Uterus (tissue), 4 donors: ENCODE data around the gene BMP8A. TPM values are rescaled to one million over a fixed set of nuclear protein-coding genes. Genes with fewer than 3 reads are reported as not detected.

Experiments used
- DNase-seq, 2 donors: peaks; one replicate each; pipeline ENCODE4 v3.0.0-alpha.2; 2019 to 2020
- H3K27ac ChIP-seq, 2 donors: fragments of 200-600 bp; sonication (generic); 1 replicate in 1 of 2; 2 replicates in 1 of 2; pipeline ENCODE4 v1.5.1; 2016 to 2018
- H3K27me3 ChIP-seq, 2 donors: fragments of 200-600 bp; sonication (generic); one replicate each; pipeline ENCODE4 v1.5.1; 2018 to 2019; ENCODE audit warnings: control low read depth in 1 of 2
- H3K36me3 ChIP-seq, 2 donors: fragments of 200-600 bp; sonication (generic); one replicate each; pipeline ENCODE4 v1.5.1; 2019; ENCODE audit warnings: control low read depth in 1 of 2
- H3K4me1 ChIP-seq, 2 donors: fragments of 200-600 bp; sonication (generic); one replicate each; pipeline ENCODE4 v1.5.1; 2018 to 2019; ENCODE audit warnings: control low read depth in 1 of 2
- H3K4me3 ChIP-seq, 2 donors: fragments of 200-600 bp; sonication (generic); 1 replicate in 1 of 2; 2 replicates in 1 of 2; pipeline ENCODE4 v1.5.1; 2018 to 2019; ENCODE audit warnings: mild to moderate bottlenecking in 1 of 2
- H3K9me3 ChIP-seq, 2 donors: fragments of 200-600 bp; sonication (generic); one replicate each; pipeline ENCODE4 v1.5.1; 2019; ENCODE audit warnings: control low read depth in 1 of 2
- CTCF ChIP-seq, 4 experiments: fragments of 200-600 bp in 2 of 4; fragments of 450-650 bp in 2 of 4; sonication (generic) in 2 of 4; IDR thresholded peaks; one replicate each; pipeline ENCODE4 v1.5.1; 2016 to 2019; ENCODE audit warnings: antibody characterized with exemption in 4 of 4, mild to moderate bottlenecking in 2 of 4, moderate library complexity in 1 of 4
- POLR2A ChIP-seq, 2 donors: fragments of 450-650 bp; IDR thresholded peaks; one replicate each; pipeline ENCODE4 v1.6.1; 2016; ENCODE audit warnings: antibody characterized with exemption in 2 of 2, mild to moderate bottlenecking in 1 of 2, moderate library complexity in 1 of 2
- intact Hi-C: fragments of 100-400 bp; cut with DNase I; formaldehyde crosslinking; loops from one replicate; pipeline ENCODE4 v1.15.1; 2023; ENCODE audit warnings: low total_unique reads
- small RNA-seq: library from RNA; depleted of rRNA; stranded (forward); fragments of <200 nt; gene quantifications from one replicate; pipeline ENCODE3, GENCODE V24; 2016
- total RNA-seq, 4 donors: library from RNA; depleted of rRNA in 3 of 4; stranded (reverse); fragments of >200 nt in 3 of 4; gene quantifications; one replicate each; pipeline versions ENCODE4 v1.1.0 to v1.2.4, GENCODE V29; 2014 to 2023
- donor health status: DM: yes; HTN: yes; CAD: no.

The BMP8A gene
- total RNA-seq, 4 donors from 2014 or later = 1.8 to 8.3 (median 2.7) TPM; not detected in 1

- TF ChIP-seq CTCF (IDR thresholded peaks at IDR 0.05) (no peak), POLR2A (IDR thresholded peaks at IDR 0.05) (no peak)
- Histone ChIP-seq H3K4me3 (no peak overlapping the region), H3K4me1 (peaks cover 0 to 9% of the 10 kb centered on the region in 2 donors), H3K36me3 (no peaks in the 10 kb centered on the region), H3K27ac (no peak overlapping the region), H3K27me3 (no peaks in the 10 kb centered on the region), H3K9me3 (no peaks in the 10 kb centered on the region)
- intact Hi-C loops = no loop called here
- no peak for DNase-seq
Observed at GRCh38 chr1:39572379-39573096, 81.1 kb downstream of the BMP8A start.

DNA sequence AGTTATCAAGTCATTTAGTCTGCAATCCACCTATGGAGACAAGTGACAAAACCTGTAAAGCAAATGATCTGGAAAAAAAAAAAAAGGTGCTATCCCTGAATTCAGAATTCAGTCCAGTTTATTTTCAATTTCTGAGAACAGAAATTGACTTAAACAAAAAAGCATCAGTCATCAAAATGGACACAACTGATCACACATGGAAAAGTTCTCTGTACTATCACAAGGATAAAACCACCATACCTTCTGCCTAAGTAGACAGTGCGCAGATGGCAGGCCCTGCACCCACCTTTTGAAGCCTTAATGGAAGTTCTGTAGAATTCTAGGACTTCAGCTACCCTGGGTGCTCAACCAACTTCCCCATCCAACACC, 81.6 kb downstream of the BMP8A start:
- no peaks in the 10 kb centered on the region for H3K9me3 ChIP-seq
- no peak overlapping the region for H3K4me3 ChIP-seq
- no peaks in the 10 kb centered on the region for H3K36me3 ChIP-seq
- H3K27me3 ChIP-seq = no peaks in the 10 kb centered on the region
- intact Hi-C loops = no loop called here
- peaks cover 0 to 9% of the 10 kb centered on the region in 2 donors for H3K4me1 ChIP-seq
- TF ChIP-seq POLR2A (IDR thresholded peaks at IDR 0.05) = no peak
- no peak for TF ChIP-seq CTCF (IDR thresholded peaks at IDR 0.05)
- no peak for DNase-seq
- no peak overlapping the region for H3K27ac ChIP-seq

DNA sequence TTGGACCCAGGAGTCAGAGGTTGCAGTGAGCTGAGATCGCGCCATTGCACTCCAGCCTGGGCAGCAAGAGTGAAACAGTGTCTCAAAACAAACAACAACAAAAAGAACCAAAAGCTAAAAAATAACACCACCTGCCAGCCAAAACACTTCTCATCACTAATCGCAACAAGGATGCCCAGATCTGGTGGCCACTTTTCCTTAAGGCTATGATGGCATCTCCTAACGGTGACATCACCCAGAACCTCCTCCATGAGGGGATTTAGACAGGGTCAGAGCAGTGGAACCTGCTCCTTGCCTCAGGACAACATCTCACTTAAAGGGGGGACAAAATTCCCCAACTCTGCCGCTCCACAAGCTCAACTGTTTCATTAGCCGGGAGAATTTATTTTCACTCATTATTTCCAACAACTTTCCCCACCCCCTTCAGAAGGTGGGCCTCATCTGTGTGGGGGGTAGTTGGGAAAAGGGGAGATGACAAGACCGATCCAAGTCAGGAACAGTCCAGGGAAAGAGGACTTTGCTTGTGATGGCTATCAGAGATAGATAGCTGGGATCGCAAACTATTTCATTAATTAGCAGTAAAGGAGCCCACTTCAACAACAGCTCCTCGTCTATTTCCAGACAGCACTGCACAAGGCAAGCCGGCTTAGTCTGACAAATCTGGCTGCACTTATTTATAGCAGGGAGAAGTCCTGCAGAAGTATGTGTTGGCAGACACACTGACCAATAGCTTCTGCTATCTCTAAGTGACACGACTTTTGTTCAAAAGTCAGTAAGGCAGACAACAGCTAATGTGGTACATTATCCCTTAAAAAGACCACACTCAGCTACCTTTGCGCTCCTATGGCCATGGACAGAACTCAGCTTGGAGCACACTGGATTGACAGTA, 82.5 kb downstream of the BMP8A start:
- H3K4me1 ChIP-seq = peaks cover 0 to 9% of the 10 kb centered on the region in 2 donors
- TF ChIP-seq POLR2A (IDR thresholded peaks at IDR 0.05) (no peak), CTCF (IDR thresholded peaks at IDR 0.05) (no peak)
- H3K27me3 ChIP-seq = no peaks in the 10 kb centered on the region
- H3K9me3 ChIP-seq = no peaks in the 10 kb centered on the region
- peak overlapping the region in 1 of 2 donors; percentile 70 for H3K4me3 ChIP-seq
- no peak for DNase-seq
- intact Hi-C loops = no loop called here
- H3K27ac ChIP-seq = no peak overlapping the region
- no peaks in the 10 kb centered on the region for H3K36me3 ChIP-seq

DNA sequence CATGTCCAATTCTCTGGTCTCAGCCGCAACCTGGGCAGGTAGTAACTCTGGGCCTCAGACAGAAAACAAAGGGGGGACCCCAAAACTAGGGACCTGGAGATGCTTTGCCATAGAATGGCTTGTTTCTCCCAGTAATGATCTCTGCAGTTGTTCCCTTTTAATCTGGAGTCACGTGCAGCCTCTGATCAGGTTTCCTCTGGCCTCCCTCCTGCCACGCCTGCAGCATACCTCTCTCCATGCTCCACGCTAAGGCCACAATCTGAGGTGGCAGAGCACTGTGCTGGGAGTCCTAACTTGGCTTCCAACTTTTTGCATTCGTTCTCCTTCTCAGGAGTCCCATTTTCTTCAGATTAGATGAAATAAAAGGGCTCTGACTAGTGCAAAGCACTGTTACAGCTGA, 83.2 kb downstream of the BMP8A start:
- H3K4me1 ChIP-seq = peaks cover 0 to 9% of the 10 kb centered on the region in 2 donors
- intact Hi-C loops = no loop called here
- no peak for DNase-seq
- peak overlapping the region; percentile 48 to 70 for H3K4me3 ChIP-seq
- no peaks in the 10 kb centered on the region for H3K9me3 ChIP-seq
- H3K27me3 ChIP-seq = no peaks in the 10 kb centered on the region
- no peaks in the 10 kb centered on the region for H3K36me3 ChIP-seq
- H3K27ac ChIP-seq = peak overlapping the region in 1 of 2 donors; percentile 22
- no peak for TF ChIP-seq POLR2A (IDR thresholded peaks at IDR 0.05)
- no peak for TF ChIP-seq CTCF (IDR thresholded peaks at IDR 0.05)

Small RNA genes lying within 50 kb of the gene (small RNA-seq; reads per million reads assigned to genes)
- gene SNORA55 = 0.91 reads per million, percentile 43 among the genes with 10 or more reads in this experiment

Other genes starting within 250 kb of the BMP8A start
- 100 to 1,000 TPM in 2 of 4 donors, 10 to 100 TPM in 2; 48.2 to 189 (median 102) TPM for gene PABPC4, start 85.2 kb downstream of the BMP8A start, total RNA-seq
- 10 to 100 TPM in 2 of 4 donors, 1 to 10 TPM in 2; 9.4 to 64.0 (median 13.4) TPM for gene HEYL, start 148.0 kb downstream of the BMP8A start, total RNA-seq
- gene NT5C1A, start 180.5 kb downstream of the BMP8A start, total RNA-seq = 1 to 10 TPM in 2 of 4 donors, not detected in 2; 1.1 to 1.8 TPM
- 1 to 10 TPM in 1 of 4 donors, under 1 TPM in 1, not detected in 2; 0.24 to 3.9 TPM for gene HPCAL4, start 199.8 kb downstream of the BMP8A start, total RNA-seq
- gene PPIE, start 247.2 kb downstream of the BMP8A start, total RNA-seq = 10 to 100 TPM; 20.0 to 51.5 (median 44.0) TPM